ENCODE results near the gene BMP7.

DNA sequence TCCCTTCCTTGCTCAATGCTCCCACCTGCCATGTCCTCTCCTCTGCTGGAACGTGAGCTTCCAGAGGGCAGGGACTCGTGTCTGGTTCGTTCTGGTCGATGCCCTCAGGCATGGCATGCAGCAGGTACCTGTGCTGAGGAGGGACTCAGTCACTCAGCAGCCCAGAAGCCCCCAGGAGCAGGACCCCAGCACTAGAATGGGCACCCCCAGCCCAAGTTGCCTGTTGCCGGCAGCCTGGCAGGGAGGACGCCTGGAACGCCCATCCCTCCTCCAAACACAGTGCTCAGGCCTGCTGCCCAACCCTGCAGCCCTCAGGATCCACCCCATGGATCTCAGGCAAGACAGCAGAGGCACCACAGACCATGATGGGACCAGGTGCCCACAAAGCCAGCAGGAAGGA, 40.6 kb downstream of the BMP7 start:
- TF ChIP-seq, protein P1, sequence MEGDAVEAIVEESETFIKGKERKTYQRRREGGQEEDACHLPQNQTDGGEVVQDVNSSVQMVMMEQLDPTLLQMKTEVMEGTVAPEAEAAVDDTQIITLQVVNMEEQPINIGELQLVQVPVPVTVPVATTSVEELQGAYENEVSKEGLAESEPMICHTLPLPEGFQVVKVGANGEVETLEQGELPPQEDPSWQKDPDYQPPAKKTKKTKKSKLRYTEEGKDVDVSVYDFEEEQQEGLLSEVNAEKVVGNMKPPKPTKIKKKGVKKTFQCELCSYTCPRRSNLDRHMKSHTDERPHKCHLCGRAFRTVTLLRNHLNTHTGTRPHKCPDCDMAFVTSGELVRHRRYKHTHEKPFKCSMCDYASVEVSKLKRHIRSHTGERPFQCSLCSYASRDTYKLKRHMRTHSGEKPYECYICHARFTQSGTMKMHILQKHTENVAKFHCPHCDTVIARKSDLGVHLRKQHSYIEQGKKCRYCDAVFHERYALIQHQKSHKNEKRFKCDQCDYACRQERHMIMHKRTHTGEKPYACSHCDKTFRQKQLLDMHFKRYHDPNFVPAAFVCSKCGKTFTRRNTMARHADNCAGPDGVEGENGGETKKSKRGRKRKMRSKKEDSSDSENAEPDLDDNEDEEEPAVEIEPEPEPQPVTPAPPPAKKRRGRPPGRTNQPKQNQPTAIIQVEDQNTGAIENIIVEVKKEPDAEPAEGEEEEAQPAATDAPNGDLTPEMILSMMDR (conservative IDR thresholded peaks at IDR 0.05; ENCODE audit: low read depth in 2 of 2) = no peak
- no peak for TF ChIP-seq EZH2 (IDR thresholded peaks at IDR 0.05; ENCODE audit: low read depth, unreplicated experiment)
- TF ChIP-seq, protein P2, sequence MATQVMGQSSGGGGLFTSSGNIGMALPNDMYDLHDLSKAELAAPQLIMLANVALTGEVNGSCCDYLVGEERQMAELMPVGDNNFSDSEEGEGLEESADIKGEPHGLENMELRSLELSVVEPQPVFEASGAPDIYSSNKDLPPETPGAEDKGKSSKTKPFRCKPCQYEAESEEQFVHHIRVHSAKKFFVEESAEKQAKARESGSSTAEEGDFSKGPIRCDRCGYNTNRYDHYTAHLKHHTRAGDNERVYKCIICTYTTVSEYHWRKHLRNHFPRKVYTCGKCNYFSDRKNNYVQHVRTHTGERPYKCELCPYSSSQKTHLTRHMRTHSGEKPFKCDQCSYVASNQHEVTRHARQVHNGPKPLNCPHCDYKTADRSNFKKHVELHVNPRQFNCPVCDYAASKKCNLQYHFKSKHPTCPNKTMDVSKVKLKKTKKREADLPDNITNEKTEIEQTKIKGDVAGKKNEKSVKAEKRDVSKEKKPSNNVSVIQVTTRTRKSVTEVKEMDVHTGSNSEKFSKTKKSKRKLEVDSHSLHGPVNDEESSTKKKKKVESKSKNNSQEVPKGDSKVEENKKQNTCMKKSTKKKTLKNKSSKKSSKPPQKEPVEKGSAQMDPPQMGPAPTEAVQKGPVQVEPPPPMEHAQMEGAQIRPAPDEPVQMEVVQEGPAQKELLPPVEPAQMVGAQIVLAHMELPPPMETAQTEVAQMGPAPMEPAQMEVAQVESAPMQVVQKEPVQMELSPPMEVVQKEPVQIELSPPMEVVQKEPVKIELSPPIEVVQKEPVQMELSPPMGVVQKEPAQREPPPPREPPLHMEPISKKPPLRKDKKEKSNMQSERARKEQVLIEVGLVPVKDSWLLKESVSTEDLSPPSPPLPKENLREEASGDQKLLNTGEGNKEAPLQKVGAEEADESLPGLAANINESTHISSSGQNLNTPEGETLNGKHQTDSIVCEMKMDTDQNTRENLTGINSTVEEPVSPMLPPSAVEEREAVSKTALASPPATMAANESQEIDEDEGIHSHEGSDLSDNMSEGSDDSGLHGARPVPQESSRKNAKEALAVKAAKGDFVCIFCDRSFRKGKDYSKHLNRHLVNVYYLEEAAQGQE (IDR thresholded peaks at IDR 0.05; ENCODE audit: unreplicated experiment) = no peak
- no peak for TF ChIP-seq POLR2AphosphoS5 (IDR thresholded peaks at IDR 0.05; ENCODE audit: low read depth)
- TF ChIP-seq EZH2phosphoT487 (IDR thresholded peaks at IDR 0.05; ENCODE audit: unreplicated experiment) = no peak
- TF ChIP-seq JUNB (IDR thresholded peaks at IDR 0.05; ENCODE audit: unreplicated experiment) = no peak
- TF ChIP-seq, protein P3, sequence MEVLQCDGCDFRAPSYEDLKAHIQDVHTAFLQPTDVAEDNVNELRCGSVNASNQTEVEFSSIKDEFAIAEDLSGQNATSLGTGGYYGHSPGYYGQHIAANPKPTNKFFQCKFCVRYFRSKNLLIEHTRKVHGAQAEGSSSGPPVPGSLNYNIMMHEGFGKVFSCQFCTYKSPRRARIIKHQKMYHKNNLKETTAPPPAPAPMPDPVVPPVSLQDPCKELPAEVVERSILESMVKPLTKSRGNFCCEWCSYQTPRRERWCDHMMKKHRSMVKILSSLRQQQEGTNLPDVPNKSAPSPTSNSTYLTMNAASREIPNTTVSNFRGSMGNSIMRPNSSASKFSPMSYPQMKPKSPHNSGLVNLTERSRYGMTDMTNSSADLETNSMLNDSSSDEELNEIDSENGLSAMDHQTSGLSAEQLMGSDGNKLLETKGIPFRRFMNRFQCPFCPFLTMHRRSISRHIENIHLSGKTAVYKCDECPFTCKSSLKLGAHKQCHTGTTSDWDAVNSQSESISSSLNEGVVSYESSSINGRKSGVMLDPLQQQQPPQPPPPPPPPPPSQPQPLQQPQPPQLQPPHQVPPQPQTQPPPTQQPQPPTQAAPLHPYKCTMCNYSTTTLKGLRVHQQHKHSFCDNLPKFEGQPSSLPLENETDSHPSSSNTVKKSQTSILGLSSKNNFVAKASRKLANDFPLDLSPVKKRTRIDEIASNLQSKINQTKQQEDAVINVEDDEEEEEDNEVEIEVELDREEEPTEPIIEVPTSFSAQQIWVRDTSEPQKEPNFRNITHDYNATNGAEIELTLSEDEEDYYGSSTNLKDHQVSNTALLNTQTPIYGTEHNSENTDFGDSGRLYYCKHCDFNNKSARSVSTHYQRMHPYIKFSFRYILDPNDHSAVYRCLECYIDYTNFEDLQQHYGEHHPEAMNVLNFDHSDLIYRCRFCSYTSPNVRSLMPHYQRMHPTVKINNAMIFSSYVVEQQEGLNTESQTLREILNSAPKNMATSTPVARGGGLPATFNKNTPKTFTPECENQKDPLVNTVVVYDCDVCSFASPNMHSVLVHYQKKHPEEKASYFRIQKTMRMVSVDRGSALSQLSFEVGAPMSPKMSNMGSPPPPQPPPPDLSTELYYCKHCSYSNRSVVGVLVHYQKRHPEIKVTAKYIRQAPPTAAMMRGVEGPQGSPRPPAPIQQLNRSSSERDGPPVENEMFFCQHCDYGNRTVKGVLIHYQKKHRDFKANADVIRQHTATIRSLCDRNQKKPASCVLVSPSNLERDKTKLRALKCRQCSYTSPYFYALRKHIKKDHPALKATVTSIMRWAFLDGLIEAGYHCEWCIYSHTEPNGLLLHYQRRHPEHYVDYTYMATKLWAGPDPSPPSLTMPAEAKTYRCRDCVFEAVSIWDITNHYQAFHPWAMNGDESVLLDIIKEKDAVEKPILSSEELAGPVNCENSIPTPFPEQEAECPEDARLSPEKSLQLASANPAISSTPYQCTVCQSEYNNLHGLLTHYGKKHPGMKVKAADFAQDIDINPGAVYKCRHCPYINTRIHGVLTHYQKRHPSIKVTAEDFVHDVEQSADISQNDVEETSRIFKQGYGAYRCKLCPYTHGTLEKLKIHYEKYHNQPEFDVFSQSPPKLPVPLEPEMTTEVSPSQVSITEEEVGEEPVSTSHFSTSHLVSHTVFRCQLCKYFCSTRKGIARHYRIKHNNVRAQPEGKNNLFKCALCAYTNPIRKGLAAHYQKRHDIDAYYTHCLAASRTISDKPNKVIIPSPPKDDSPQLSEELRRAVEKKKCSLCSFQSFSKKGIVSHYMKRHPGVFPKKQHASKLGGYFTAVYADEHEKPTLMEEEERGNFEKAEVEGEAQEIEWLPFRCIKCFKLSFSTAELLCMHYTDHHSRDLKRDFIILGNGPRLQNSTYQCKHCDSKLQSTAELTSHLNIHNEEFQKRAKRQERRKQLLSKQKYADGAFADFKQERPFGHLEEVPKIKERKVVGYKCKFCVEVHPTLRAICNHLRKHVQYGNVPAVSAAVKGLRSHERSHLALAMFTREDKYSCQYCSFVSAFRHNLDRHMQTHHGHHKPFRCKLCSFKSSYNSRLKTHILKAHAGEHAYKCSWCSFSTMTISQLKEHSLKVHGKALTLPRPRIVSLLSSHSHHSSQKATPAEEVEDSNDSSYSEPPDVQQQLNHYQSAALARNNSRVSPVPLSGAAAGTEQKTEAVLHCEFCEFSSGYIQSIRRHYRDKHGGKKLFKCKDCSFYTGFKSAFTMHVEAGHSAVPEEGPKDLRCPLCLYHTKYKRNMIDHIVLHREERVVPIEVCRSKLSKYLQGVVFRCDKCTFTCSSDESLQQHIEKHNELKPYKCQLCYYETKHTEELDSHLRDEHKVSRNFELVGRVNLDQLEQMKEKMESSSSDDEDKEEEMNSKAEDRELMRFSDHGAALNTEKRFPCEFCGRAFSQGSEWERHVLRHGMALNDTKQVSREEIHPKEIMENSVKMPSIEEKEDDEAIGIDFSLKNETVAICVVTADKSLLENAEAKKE (CRISPR knock-in tag; IDR thresholded peaks at IDR 0.05) = no peak
- TF ChIP-seq STAT1 (IDR thresholded peaks at IDR 0.05; ENCODE audit: unreplicated experiment) = no peak
- TF ChIP-seq CREB1 (CRISPR knock-in tag; IDR thresholded peaks at IDR 0.05; ENCODE audit: low read depth) = no peak
- TF ChIP-seq, protein P4, sequence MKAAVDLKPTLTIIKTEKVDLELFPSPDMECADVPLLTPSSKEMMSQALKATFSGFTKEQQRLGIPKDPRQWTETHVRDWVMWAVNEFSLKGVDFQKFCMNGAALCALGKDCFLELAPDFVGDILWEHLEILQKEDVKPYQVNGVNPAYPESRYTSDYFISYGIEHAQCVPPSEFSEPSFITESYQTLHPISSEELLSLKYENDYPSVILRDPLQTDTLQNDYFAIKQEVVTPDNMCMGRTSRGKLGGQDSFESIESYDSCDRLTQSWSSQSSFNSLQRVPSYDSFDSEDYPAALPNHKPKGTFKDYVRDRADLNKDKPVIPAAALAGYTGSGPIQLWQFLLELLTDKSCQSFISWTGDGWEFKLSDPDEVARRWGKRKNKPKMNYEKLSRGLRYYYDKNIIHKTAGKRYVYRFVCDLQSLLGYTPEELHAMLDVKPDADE (IDR thresholded peaks at IDR 0.05) = no peak
- TF ChIP-seq ZNF331 (CRISPR knock-in tag; IDR thresholded peaks at IDR 0.05; ENCODE audit: low read depth) = no peak
- no peak for TF ChIP-seq ZNF114 (CRISPR knock-in tag; IDR thresholded peaks at IDR 0.05)
- TF ChIP-seq NANOG (IDR thresholded peaks at IDR 0.05; ENCODE audit: borderline replicate concordance) = no peak

Data from GM23338 (cell line).